ENCODE measurements around the gene IL6. TPM values are rescaled to one million over a fixed set of nuclear protein-coding genes. Genes with fewer than 3 reads are reported as not detected.
A peak's percentile ranks its signal among the peaks of the same experiment; 100 is the strongest.

IL6 gene
- not detected in 2 replicates for total RNA-seq (2016; rRNA removed; fragmentation: Illumina TruSeq; extraction: Trizol)
- total RNA-seq (2016; cell fraction: cytosol; rRNA removed; fragmentation: Illumina TruSeq; extraction: Trizol; ENCODE audit: low read depth), result not detected in 2 replicates
- total RNA-seq (2016; cell fraction: insoluble cytoplasmic fraction; rRNA removed; fragmentation: Illumina TruSeq; extraction: Trizol), result not detected in 2 replicates
- not detected in 2 replicates for total RNA-seq (2016; cell fraction: membrane; rRNA removed; fragmentation: Illumina TruSeq; extraction: Trizol)
- total RNA-seq (2016; cell fraction: nucleus; rRNA removed; fragmentation: Illumina TruSeq; extraction: Trizol), result not detected in 2 replicates
- polyA plus RNA-seq (2011; rRNA removed), result not detected in 2 replicates
- not detected in 2 replicates for polyA plus RNA-seq (2011; cell fraction: cytosol; rRNA removed)
- polyA plus RNA-seq (2011; cell fraction: nucleus; rRNA removed), result not detected in 2 replicates
- polyA plus RNA-seq (2012), result not detected in 2 replicates
- not detected in 2 replicates for polyA plus RNA-seq (2016; cell fraction: cytosol; fragmentation: Illumina TruSeq; extraction: Trizol; ENCODE audit: low read depth)
- polyA plus RNA-seq (2016; cell fraction: insoluble cytoplasmic fraction; fragmentation: Illumina TruSeq; extraction: Trizol; ENCODE audit: low read depth), result not detected in 2 replicates
- polyA plus RNA-seq (2016; cell fraction: membrane; fragmentation: Illumina TruSeq; extraction: Trizol; ENCODE audit: low read depth), result not detected in 2 replicates
- not detected in 2 replicates for polyA plus RNA-seq (2016; cell fraction: nucleus; fragmentation: Illumina TruSeq; extraction: Trizol; ENCODE audit: insufficient read depth, low read depth)
- 3.8 TPM in 1 of 2 replicates, not detected in the other for polyA minus RNA-seq (2011; rRNA and poly(A)+ RNA removed; ENCODE audit: low replicate concordance)
- polyA minus RNA-seq (2011; cell fraction: cytosol; rRNA and poly(A)+ RNA removed), result not detected in 2 replicates
- polyA minus RNA-seq (2011; cell fraction: nucleus; rRNA and poly(A)+ RNA removed), result not detected in 2 replicates
- Bru-seq, nascent RNA, result not detected
- BruChase-seq, experiment 1, labeled RNA remaining after a 6-hour chase, result not detected
- BruChase-seq, experiment 2, labeled RNA remaining after a 2-hour chase, result not detected
- long read RNA-seq, experiment 1, result 0 reads
- long read RNA-seq, experiment 2, result 0 reads

DNA sequence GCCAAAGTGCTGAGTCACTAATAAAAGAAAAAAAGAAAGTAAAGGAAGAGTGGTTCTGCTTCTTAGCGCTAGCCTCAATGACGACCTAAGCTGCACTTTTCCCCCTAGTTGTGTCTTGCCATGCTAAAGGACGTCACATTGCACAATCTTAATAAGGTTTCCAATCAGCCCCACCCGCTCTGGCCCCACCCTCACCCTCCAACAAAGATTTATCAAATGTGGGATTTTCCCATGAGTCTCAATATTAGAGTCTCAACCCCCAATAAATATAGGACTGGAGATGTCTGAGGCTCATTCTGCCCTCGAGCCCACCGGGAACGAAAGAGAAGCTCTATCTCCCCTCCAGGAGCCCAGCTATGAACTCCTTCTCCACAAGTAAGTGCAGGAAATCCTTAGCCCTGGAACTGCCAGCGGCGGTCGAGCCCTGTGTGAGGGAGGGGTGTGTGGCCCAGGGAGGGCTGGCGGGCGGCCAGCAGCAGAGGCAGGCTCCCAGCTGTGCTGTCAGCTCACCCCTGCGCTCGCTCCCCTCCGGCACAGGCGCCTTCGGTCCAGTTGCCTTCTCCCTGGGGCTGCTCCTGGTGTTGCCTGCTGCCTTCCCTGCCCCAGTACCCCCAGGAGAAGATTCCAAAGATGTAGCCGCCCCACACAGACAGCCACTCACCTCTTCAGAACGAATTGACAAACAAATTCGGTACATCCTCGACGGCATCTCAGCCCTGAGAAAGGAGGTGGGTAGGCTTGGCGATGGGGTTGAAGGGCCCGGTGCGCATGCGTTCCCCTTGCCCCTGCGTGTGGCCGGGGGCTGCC lies at the start of gene IL6:
TSS of gene IL6 (plus strand) at position 294 of the 807 bp plus-strand sequence. CDS start at position 357, 63 bp downstream.
- H3K9ac ChIP-seq (ENCODE audit: insufficient read depth, low read depth, low read length), result no peak within 1 kb of the TSS
- peaks cover 21% of the 10 kb centered on the region for H3K4me1 ChIP-seq (ENCODE audit: insufficient read depth, low read length)
- CTCF ChIA-PET (ENCODE audit: low intra/inter-chr PET ratio, low total read pairs), result interaction anchor here (1.7 to 4.8 kb wide), 2 partner anchors 134 to 167 kb away, joined by 5 to 32 read pairs; no protein-coding TSS in a partner anchor
- FAIRE-seq, result no peak
- H2AFZ ChIP-seq (ENCODE audit: low read length), result no peak within 1 kb of the TSS
- H3K27me3 ChIP-seq (ENCODE audit: control insufficient read depth in 1 of 2, insufficient read depth in 2 of 2, low read length in 2 of 2), result peaks cover 0 to 28% of the 10 kb centered on the region in 2 experiments; a peak in 4 of 5 replicates
- in situ Hi-C loops (cut with HindIII; ENCODE audit: extremely low pct_ligation_motif_present, low pct_unique_long_range_greater_than_20kb), result loop anchor here (5.0 kb wide), 2 partner anchors 165 to 330 kb away; no protein-coding TSS in a partner anchor
- peak within 1 kb of the TSS in 1 of 3 experiments; percentile 5; a peak in 1 of 6 replicates for H3K4me3 ChIP-seq (replicated peaks in 1 of 3; ENCODE audit: insufficient read depth in 1 of 3, low read depth in 2 of 3, low read length in 3 of 3)
- H3K27ac ChIP-seq (ENCODE audit: extremely low read length, insufficient read depth, low read length), result no peak within 1 kb of the TSS
- no TSS peak for BruUV-seq (replicated peaks)
- POLR2A ChIA-PET, result no interaction called here
- no peaks in the 10 kb centered on the region for H4K20me1 ChIP-seq (ENCODE audit: insufficient read depth, low read length)
- peak within 1 kb of the TSS; percentile 54 for H3K4me2 ChIP-seq (ENCODE audit: low read depth, low read length)
- H3K36me3 ChIP-seq (replicated peaks in 1 of 2; ENCODE audit: control insufficient read depth in 1 of 2, insufficient read depth in 2 of 2, low read length in 2 of 2), result no peaks in the 10 kb centered on the region
- no peaks in the 10 kb centered on the region for H3K79me2 ChIP-seq (ENCODE audit: insufficient read depth, low read length)
- no peaks in the 10 kb centered on the region for H3K9me3 ChIP-seq (ENCODE audit: low read length)
- peak; percentile 80 for ATAC-seq
- intact Hi-C loops (cut with micrococcal nuclease; ENCODE audit: unreplicated experiment), result loop anchor here (5.0 kb wide), 2 partner anchors 55 to 130 kb away; no protein-coding TSS in a partner anchor
- peak; percentile 6 for DNase-seq (ENCODE audit: low spot score)
- 11% methylated on average over 12 of the region's 28 CpGs for WGBS (ENCODE audit: low lambda C conversion rate)
- no peak for TF ChIP-seq ZNF326 (CRISPR knock-in tag; IDR thresholded peaks at IDR 0.05; ENCODE audit: borderline replicate concordance)
- peak; percentile 58 for TF ChIP-seq ZNF777 (CRISPR knock-in tag; IDR thresholded peaks at IDR 0.05)
- TF ChIP-seq, protein P1, sequence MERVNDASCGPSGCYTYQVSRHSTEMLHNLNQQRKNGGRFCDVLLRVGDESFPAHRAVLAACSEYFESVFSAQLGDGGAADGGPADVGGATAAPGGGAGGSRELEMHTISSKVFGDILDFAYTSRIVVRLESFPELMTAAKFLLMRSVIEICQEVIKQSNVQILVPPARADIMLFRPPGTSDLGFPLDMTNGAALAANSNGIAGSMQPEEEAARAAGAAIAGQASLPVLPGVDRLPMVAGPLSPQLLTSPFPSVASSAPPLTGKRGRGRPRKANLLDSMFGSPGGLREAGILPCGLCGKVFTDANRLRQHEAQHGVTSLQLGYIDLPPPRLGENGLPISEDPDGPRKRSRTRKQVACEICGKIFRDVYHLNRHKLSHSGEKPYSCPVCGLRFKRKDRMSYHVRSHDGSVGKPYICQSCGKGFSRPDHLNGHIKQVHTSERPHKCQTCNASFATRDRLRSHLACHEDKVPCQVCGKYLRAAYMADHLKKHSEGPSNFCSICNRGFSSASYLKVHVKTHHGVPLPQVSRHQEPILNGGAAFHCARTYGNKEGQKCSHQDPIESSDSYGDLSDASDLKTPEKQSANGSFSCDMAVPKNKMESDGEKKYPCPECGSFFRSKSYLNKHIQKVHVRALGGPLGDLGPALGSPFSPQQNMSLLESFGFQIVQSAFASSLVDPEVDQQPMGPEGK (CRISPR knock-in tag; IDR thresholded peaks at IDR 0.05), result peak; percentile 31; the same call in 1 of the 2 replicates
- peak; percentile 24 to 56; a peak in 3 of 4 replicates for TF ChIP-seq MAFK (conservative IDR thresholded peaks at IDR 0.05 in 1 of 2, IDR thresholded peaks at IDR 0.05 in 1 of 2; ENCODE audit: low read length in 2 of 2)
- TF ChIP-seq, protein P2, sequence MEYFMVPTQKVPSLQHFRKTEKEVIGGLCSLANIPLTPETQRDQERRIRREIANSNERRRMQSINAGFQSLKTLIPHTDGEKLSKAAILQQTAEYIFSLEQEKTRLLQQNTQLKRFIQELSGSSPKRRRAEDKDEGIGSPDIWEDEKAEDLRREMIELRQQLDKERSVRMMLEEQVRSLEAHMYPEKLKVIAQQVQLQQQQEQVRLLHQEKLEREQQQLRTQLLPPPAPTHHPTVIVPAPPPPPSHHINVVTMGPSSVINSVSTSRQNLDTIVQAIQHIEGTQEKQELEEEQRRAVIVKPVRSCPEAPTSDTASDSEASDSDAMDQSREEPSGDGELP (IDR thresholded peaks at IDR 0.05; ENCODE audit: borderline replicate concordance, low read depth), result peak; percentile 68; the same call in 1 of the 2 replicates
- no peak for TF ChIP-seq ZNF292 (CRISPR knock-in tag; IDR thresholded peaks at IDR 0.05; ENCODE audit: borderline replicate concordance, low read depth)
- 0 out of 2 replicates have a peak, but pooled peaks have one; percentile 45 for TF ChIP-seq NRL (CRISPR knock-in tag; IDR thresholded peaks at IDR 0.05; ENCODE audit: borderline replicate concordance)
- TF ChIP-seq, protein P3, sequence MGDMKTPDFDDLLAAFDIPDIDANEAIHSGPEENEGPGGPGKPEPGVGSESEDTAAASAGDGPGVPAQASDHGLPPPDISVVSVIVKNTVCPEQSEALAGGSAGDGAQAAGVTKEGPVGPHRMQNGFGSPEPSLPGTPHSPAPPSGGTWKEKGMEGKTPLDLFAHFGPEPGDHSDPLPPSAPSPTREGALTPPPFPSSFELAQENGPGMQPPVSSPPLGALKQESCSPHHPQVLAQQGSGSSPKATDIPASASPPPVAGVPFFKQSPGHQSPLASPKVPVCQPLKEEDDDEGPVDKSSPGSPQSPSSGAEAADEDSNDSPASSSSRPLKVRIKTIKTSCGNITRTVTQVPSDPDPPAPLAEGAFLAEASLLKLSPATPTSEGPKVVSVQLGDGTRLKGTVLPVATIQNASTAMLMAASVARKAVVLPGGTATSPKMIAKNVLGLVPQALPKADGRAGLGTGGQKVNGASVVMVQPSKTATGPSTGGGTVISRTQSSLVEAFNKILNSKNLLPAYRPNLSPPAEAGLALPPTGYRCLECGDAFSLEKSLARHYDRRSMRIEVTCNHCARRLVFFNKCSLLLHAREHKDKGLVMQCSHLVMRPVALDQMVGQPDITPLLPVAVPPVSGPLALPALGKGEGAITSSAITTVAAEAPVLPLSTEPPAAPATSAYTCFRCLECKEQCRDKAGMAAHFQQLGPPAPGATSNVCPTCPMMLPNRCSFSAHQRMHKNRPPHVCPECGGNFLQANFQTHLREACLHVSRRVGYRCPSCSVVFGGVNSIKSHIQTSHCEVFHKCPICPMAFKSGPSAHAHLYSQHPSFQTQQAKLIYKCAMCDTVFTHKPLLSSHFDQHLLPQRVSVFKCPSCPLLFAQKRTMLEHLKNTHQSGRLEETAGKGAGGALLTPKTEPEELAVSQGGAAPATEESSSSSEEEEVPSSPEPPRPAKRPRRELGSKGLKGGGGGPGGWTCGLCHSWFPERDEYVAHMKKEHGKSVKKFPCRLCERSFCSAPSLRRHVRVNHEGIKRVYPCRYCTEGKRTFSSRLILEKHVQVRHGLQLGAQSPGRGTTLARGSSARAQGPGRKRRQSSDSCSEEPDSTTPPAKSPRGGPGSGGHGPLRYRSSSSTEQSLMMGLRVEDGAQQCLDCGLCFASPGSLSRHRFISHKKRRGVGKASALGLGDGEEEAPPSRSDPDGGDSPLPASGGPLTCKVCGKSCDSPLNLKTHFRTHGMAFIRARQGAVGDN (CRISPR knock-in tag; IDR thresholded peaks at IDR 0.05), result peak; percentile 21; the same call in 1 of the 2 replicates
- TF ChIP-seq ZFP62 (CRISPR knock-in tag; IDR thresholded peaks at IDR 0.05), result no peak

Data from HepG2 (cell line).